Ovary (tissue), 3 donors: Measurements from ENCODE around the gene RNF39.

Experiments
- EP300 ChIP-seq: sonication (generic); formaldehyde crosslinking; IDR thresholded peaks from one replicate; pipeline ENCODE4 v1.6.1; 2017; ENCODE audit warnings: antibody characterized with exemption
- POLR2A ChIP-seq: fragments of 450-650 bp; IDR thresholded peaks from one replicate; pipeline ENCODE4 v1.6.1; 2017; ENCODE audit warnings: antibody characterized with exemption, mild to moderate bottlenecking, moderate library complexity
- TF ChIP-seq, protein P1 (sequence below), 3 donors: fragments of 450-650 bp in 2 of 3; fragments of 200-600 bp in 1 of 3; IDR thresholded peaks; one replicate each; pipeline versions ENCODE4 v1.5.1 to v1.8.0; 2016 to 2022; ENCODE audit warnings: antibody characterized with exemption in 3 of 3, mild to moderate bottlenecking in 1 of 3
- donor health status: DM: no; HTN: no; CAD: no.

DNA sequence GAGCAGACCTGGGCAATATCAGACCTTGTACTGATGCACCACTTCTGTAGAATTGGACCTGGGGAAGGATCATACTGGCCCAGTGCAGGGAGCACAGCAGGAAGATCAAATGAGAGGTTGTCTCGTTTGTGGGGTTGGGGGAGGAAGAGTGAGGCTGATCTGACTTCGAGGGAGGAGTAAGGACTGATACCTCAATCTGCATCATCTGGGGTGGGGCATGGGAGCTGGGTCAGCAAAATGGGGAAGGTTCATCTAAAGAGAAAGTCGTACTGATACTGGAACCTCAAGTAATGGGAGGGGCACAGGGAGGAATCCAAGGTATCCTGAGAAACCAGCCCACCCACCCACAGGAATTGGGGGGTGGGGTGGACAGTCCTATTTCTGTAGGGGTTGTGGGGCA is 3.7 kb downstream of the RNF39 start:
- no peak for TF ChIP-seq POLR2A
- TF ChIP-seq EP300 = no peak
- TF ChIP-seq, protein P1, sequence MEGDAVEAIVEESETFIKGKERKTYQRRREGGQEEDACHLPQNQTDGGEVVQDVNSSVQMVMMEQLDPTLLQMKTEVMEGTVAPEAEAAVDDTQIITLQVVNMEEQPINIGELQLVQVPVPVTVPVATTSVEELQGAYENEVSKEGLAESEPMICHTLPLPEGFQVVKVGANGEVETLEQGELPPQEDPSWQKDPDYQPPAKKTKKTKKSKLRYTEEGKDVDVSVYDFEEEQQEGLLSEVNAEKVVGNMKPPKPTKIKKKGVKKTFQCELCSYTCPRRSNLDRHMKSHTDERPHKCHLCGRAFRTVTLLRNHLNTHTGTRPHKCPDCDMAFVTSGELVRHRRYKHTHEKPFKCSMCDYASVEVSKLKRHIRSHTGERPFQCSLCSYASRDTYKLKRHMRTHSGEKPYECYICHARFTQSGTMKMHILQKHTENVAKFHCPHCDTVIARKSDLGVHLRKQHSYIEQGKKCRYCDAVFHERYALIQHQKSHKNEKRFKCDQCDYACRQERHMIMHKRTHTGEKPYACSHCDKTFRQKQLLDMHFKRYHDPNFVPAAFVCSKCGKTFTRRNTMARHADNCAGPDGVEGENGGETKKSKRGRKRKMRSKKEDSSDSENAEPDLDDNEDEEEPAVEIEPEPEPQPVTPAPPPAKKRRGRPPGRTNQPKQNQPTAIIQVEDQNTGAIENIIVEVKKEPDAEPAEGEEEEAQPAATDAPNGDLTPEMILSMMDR (IDR thresholded peaks at IDR 0.05) = no peak
